Ectodermal cell (in vitro differentiated cells): ENCODE measurements around the gene SLIT3.

ENCODE experiments used
- H3K27ac ChIP-seq: 2 replicates; pipeline ENCODE4 v1.7.0; 2013; ENCODE audit warnings: mild to moderate bottlenecking, low read depth, low read length; ENCODE audit not compliant: insufficient read depth, poor library complexity, severe bottlenecking
- H3K27me3 ChIP-seq: 2 replicates; pipeline ENCODE4 v1.7.0; 2013; ENCODE audit warnings: mild to moderate bottlenecking, low read length; ENCODE audit not compliant: insufficient read depth, control insufficient read depth, poor library complexity, severe bottlenecking
- H3K36me3 ChIP-seq: one replicate; pipeline ENCODE4 v1.7.0; 2013; ENCODE audit warnings: low read length; ENCODE audit not compliant: control insufficient read depth, insufficient read depth
- H3K4me1 ChIP-seq: one replicate; pipeline ENCODE4 v1.7.0; 2013; ENCODE audit warnings: low read length; ENCODE audit not compliant: control insufficient read depth, insufficient read depth
- H3K4me3 ChIP-seq: 2 replicates; pipeline ENCODE4 v1.7.0; 2013; ENCODE audit warnings: low read depth, low read length, control low read depth; ENCODE audit not compliant: insufficient read depth
- H3K9me3 ChIP-seq: 2 replicates; pipeline ENCODE4 v1.7.0; 2013; ENCODE audit warnings: mild to moderate bottlenecking, low read length, moderate library complexity; ENCODE audit not compliant: control insufficient read depth
- WGBS, 2 experiments: methylation state at CpG; one replicate each; pipeline ENCODE4 v1.1.7; 2013; ENCODE audit warnings: missing lambda C conversion rate in 2 of 2; 5-methylcytosine and 5-hydroxymethylcytosine counted together

SLIT3 gene

DNA sequence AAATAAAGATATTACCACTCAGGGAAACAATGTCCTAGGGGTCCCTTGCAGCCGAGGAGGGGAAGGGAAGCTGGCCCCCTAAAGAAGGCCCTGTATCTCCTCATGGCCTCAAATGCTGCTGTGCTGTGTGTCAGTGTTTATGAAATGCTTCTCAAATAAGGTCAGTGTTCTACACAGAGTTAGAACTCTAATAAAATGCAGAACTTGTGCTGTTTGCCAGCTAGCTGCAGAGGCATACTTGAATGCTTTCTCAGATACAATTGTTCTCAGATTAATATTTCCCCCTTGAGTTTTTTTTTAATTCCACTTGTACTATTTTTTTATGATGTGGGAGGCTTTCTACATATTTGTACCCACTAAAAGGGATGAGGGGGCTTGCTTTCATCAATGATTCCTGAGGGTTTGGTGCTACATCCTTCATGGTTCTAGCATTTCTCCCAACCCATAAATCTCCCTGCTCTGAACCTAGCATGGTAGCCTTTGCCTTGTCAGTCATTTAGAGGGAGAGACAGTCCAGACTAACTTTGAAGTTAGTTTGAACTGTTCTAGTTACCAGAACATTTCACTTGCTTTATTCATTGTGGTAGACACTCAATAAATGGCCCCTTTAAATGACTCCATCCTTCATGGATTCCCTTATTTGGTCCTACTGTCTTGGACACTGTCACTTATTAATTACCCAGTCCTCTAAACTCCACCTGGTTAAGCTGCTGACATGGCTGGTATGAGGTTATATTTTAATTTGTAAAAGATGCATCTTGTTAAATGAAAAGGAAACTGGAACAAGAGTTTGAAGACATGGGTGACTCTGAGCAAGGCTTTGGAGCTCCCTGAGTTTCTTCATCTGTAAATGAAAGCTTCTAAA is 12.6 kb downstream of the SLIT3 start:
- Histone ChIP-seq H3K27me3 (no peaks in the 10 kb centered on the region), H3K27ac (no peak overlapping the region), H3K36me3 (no peaks in the 10 kb centered on the region), H3K9me3 (no peaks in the 10 kb centered on the region), H3K4me3 (no peak overlapping the region), H3K4me1 (no peaks in the 10 kb centered on the region)
- 95 to 96% methylated on average over 1 of the region's 1 CpG for WGBS, 2 experiments

DNA sequence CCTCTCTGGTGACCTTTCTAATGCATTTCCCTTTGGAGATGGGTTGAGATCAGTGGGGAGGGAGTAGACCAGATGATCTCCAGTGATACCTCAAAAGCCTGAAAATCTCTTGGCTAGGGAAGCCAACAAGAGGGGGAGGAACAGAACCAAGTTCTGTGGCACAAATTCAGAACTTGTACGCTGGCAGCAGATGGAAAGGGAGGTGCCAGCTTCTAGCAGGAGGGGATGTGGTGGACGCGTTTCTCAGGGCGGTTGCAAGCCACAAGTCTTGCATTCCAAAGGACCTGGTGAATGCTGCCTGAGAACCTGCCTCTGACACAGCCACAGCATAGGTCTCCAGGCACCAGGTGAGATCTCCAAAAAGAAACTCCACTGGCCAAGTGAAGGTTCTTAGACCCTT is 13.4 kb downstream of the SLIT3 start:
- 86 to 90% methylated on average over 4 of the region's 4 CpGs for WGBS, 2 experiments
- Histone ChIP-seq H3K9me3 (no peaks in the 10 kb centered on the region), H3K4me1 (no peaks in the 10 kb centered on the region), H3K4me3 (no peak overlapping the region), H3K27me3 (no peaks in the 10 kb centered on the region), H3K27ac (no peak overlapping the region), H3K36me3 (no peaks in the 10 kb centered on the region)

DNA sequence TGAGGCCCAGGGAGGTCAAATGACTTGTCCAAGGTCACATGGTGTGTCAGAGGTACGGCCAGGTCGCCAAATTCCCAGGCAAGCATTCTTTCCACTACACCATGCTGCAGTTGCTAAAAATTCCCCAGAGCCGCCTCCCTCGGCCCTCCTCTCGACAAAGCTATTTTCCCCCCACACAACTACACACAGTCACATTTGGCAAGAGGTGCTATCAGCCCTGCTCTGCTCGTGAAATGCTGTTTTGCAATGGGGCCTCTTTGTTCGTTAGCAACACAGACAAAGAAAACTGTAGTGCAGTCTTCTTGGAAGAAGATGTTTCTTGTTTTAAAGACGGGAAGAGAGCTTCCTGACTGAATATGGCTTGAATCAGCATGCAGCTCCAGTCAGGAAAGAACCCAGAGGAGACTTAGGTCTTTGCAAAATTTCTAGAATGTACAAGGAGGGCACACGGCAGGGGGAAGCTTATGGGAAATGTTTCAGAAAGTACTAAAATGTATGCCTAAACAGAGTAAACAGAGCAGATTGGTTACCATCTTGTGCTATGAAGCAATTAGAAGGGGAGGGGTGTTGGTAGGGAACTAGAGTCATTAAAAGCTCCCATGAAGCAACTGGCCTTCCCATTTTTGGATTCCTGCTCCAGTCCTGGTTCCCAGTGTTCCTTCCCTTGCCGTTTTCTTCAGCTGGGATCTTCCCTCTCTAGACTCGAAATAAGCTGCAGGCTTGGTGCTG is 14.2 kb downstream of the SLIT3 start:
- Histone ChIP-seq H3K36me3 (no peaks in the 10 kb centered on the region), H3K27ac (no peak overlapping the region), H3K4me3 (no peak overlapping the region), H3K9me3 (no peaks in the 10 kb centered on the region), H3K4me1 (no peaks in the 10 kb centered on the region), H3K27me3 (no peaks in the 10 kb centered on the region)
- 87 to 92% methylated on average over 11 of the region's 11 CpGs for WGBS, 2 experiments

DNA sequence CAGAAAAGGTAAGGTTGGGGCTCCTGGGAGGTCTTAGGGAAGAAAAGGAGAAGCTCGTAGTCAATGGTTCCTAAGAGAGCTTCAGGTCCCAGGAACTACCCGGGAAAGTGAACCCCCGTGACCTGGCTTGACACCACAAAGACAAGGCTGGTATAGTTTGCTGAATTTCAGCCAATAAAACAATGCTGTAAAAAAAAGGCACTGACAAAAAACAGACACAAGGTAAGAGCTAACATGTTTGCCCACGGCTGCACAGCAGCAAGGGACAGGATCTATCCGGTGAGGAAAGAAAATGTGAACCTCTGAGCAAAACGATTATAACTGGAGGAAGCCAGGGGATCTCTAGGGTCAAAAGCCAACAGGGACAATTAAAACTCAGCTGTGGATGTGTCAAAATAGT is 17.1 kb downstream of the SLIT3 start:
- no peaks in the 10 kb centered on the region for H3K4me1 ChIP-seq

DNA sequence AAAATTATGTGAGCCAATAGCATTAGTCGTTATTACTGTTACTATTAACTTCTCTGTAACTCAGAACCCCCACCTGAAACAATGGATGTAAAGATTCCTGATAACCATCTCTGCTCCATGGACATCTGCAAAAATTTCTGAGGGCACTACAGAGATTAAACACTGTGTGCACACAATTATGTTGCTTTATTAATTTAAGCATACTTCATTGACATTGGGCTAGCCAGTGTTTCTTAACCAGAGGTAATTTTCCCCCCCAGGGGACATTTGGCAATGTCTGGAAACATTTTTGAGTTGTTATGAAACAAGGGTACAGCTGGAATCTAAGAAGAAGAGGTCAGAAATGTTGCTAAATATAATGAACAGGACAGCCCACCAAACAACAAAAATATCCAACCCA is 19.3 kb downstream of the SLIT3 start:
- Histone ChIP-seq H3K27me3 (no peaks in the 10 kb centered on the region), H3K4me1 (no peaks in the 10 kb centered on the region), H3K4me3 (no peak overlapping the region), H3K9me3 (no peaks in the 10 kb centered on the region), H3K27ac (no peak overlapping the region), H3K36me3 (no peaks in the 10 kb centered on the region)
- 92 to 100% methylated on average over 1 of the region's 1 CpG for WGBS, 2 experiments

More for the DNA sequence above, 17.1 kb downstream of the SLIT3 start:
- Histone ChIP-seq H3K9me3 (no peaks in the 10 kb centered on the region), H3K27me3 (no peaks in the 10 kb centered on the region), H3K36me3 (no peaks in the 10 kb centered on the region), H3K27ac (no peak overlapping the region), H3K4me3 (no peak overlapping the region)
- 93 to 95% methylated on average over 6 of the region's 6 CpGs for WGBS, 2 experiments

DNA sequence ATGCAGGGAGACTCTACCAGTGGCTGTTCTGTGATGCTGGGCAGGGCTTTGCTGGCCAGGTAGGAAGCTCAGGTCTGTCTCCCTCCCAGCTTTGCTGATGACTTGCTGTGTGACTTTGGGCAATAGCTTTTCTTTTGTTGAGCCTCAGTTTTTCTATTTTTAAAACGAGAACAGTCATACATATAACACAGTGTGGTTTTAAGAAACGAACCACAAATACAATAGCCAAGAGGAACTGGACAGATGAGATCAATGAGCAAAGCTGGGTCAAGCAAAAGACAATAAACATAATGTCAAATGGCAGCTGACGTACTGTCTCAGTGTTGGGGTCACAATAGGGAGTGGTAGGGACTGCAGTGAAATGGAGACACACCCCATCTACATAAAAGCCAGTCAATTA is 20.2 kb downstream of the SLIT3 start:
- no peaks in the 10 kb centered on the region for H3K36me3 ChIP-seq
- WGBS, 2 experiments = 82 to 94% methylated on average over 3 of the region's 3 CpGs
- H3K27me3 ChIP-seq = no peaks in the 10 kb centered on the region
- no peaks in the 10 kb centered on the region for H3K4me1 ChIP-seq
- H3K27ac ChIP-seq = no peak overlapping the region
- H3K9me3 ChIP-seq = no peaks in the 10 kb centered on the region
- no peak overlapping the region for H3K4me3 ChIP-seq

DNA sequence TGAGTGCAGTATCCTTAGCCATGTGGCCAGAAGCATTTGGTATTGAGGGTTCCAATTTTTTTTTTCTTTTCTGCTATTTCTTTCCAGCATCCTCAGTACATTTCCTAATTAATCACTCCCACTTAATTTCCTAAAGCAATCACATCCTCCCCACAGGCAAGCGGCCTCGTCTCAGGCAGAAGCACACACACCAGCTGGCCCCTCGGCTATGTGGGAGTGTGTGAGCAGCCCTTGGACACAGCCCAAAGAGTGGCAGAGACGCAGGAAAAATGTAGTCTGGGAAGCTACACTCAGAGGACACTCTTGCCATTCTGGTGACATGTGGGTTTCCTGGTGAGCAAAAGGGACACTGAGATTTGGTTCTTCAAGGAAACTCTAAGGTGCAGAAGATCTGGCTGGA is 20.7 kb downstream of the SLIT3 start:
- Histone ChIP-seq H3K27ac (no peak overlapping the region), H3K27me3 (no peaks in the 10 kb centered on the region), H3K36me3 (no peaks in the 10 kb centered on the region), H3K9me3 (no peaks in the 10 kb centered on the region), H3K4me3 (no peak overlapping the region), H3K4me1 (no peaks in the 10 kb centered on the region)
- WGBS, 2 experiments = 91 to 93% methylated on average over 4 of the region's 4 CpGs

DNA sequence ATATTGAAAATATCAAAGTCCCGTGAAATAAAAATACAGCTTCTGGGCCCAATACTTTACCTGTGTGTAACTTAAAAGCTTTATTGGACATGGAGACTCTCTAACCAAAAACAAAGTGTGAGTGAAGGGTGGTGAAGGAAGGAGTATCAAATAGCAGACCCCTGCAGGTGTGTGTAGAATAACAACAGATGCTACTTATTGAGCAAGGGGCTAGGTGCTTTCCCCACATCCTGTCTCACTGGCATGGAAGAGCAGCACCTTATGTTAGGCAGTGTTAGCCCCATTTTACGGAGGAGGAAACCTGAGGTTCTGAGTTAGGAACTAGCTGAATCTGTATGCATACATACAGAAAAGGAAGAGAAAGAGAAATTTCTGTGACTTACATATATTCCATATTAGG is 21.8 kb downstream of the SLIT3 start:
- WGBS, 2 experiments = 93 to 96% methylated on average over 2 of the region's 2 CpGs
- Histone ChIP-seq H3K27me3 (no peaks in the 10 kb centered on the region), H3K4me1 (no peaks in the 10 kb centered on the region), H3K27ac (no peak overlapping the region), H3K9me3 (no peaks in the 10 kb centered on the region), H3K36me3 (no peaks in the 10 kb centered on the region), H3K4me3 (no peak overlapping the region)

DNA sequence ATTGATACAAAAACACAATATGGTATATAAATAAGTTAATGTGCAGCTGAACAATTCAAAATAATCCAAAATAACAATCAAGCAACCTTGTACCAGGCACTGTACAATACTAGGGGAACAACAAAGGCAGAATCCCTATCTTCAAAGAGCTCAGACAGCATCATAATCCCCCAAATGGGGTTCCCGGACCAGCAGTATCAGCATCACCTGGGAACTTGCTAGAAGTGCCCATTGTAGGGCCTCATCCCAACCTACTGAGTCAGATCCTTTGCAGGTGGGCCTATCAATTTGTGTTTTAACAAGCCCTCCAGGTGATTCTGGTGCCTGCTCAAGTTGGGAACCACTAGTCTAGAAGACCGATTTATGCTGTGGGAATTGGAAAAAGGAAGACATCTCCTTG is 27.1 kb downstream of the SLIT3 start:
- Histone ChIP-seq H3K4me3 (no peak overlapping the region), H3K27ac (no peak overlapping the region), H3K27me3 (no peaks in the 10 kb centered on the region), H3K9me3 (no peaks in the 10 kb centered on the region), H3K4me1 (peaks cover 6% of the 10 kb centered on the region), H3K36me3 (no peaks in the 10 kb centered on the region)
- WGBS, 2 experiments = 93 to 100% methylated on average over 2 of the region's 2 CpGs

DNA sequence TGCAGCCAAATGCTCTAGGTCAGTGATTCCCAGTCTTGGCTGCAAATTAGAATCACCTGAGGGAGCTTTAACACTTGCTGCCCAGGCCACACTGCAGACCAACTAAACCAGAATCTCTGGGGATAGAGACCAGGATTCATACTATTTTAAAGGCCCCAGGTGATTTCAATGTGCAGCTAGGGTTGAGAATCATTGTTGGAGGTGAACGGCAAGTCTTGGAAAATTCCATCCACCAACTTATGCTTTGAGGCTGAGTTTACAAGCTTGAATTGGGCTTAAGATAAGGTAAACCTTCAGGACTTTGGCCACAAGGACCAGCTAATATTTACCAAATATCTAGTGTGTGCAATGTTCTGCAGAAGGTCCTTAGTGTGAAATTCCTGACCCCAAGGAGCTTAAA is 27.5 kb downstream of the SLIT3 start:
- WGBS, 2 experiments = 84 to 86% methylated on average over 1 of the region's 1 CpG
- Histone ChIP-seq H3K36me3 (no peaks in the 10 kb centered on the region), H3K4me3 (no peak overlapping the region), H3K4me1 (peaks cover 6% of the 10 kb centered on the region), H3K9me3 (no peaks in the 10 kb centered on the region), H3K27me3 (no peaks in the 10 kb centered on the region), H3K27ac (no peak overlapping the region)
